K562 (cell line): ENCODE data around the gene CDC37.

Experiments
- ATF7 ChIP-seq: fragments of 450-650 bp; IDR thresholded peaks from 2 replicates; pipeline ENCODE4 v1.7.1; 2014; ENCODE audit warnings: mild to moderate bottlenecking, moderate library complexity
- CGGBP1 ChIP-seq: fragments of 250-450 bp; sonication (Bioruptor Pico); IDR thresholded peaks from 2 replicates; pipeline ENCODE4 v1.9.0; 2021; ENCODE audit warnings: mild to moderate bottlenecking
- CTCF ChIP-seq, 3 experiments: IDR thresholded peaks in 2 of 3; conservative IDR thresholded peaks in 1 of 3; 2 replicates each; pipeline ENCODE4 v1.5.1; 2011 to 2012; ENCODE audit warnings: low read length in 3 of 3, mild to moderate bottlenecking in 3 of 3, control low read depth in 2 of 3, improper control_type of control experiment in 1 of 3, inconsistent platforms in 1 of 3, low read depth in 1 of 3, mixed read lengths in 1 of 3, moderate library complexity in 1 of 3; ENCODE audit not compliant: insufficient read depth in 2 of 3
- EP300 ChIP-seq: IDR thresholded peaks from 2 replicates; pipeline ENCODE4 v1.6.1; 2012; ENCODE audit warnings: low read length, improper control_type of control experiment
- SMARCC2 ChIP-seq: fragments of 450-650 bp; IDR thresholded peaks from 2 replicates; pipeline ENCODE4 v1.6.1; 2017; ENCODE audit warnings: antibody characterized with exemption, moderate library complexity, mild to moderate bottlenecking, low read depth
- SP2 ChIP-seq: IDR thresholded peaks from 2 replicates; pipeline ENCODE4 v1.6.1; 2011; ENCODE audit warnings: mild to moderate bottlenecking, low read depth, low read length, moderate library complexity; ENCODE audit not compliant: poor library complexity, severe bottlenecking; ENCODE audit errors: extremely low read depth
- UBTF ChIP-seq, 2 experiments: IDR thresholded peaks; 2 replicates each; pipeline ENCODE4 v1.6.1; 2012; ENCODE audit warnings: improper control_type of control experiment in 2 of 2, low read depth in 2 of 2, low read length in 2 of 2, borderline replicate concordance in 1 of 2
- ZBTB7A ChIP-seq: IDR thresholded peaks from 2 replicates; pipeline ENCODE4 v1.6.1; 2011; ENCODE audit warnings: low read depth, mild to moderate bottlenecking, low read length, moderate library complexity, borderline replicate concordance; ENCODE audit not compliant: control insufficient read depth

GRCh38 chr19:10368101-10368803 lies 35.1 kb downstream of the CDC37 start:
- TF ChIP-seq CGGBP1 (CRISPR knock-in tag) (no peak), UBTF (IDR thresholded peaks at IDR 0.05; ENCODE audit: borderline replicate concordance in 1 of 2, low read depth in 2 of 2, low read length in 2 of 2) (no peak), SP2 (no peak), EP300 (no peak), SMARCC2 (no peak), ATF7 (no peak), ZBTB7A (no peak), CTCF (IDR thresholded peaks at IDR 0.05 in 2 of 3, conservative IDR thresholded peaks at IDR 0.05 in 1 of 3; ENCODE audit: insufficient read depth in 2 of 3, low read depth in 1 of 3, low read length in 3 of 3) (no peak)
